ENCODE measurements around the gene ICAM3. TPM values are rescaled to one million over a fixed set of nuclear protein-coding genes. Genes with fewer than 3 reads are reported as not detected.
A peak's percentile ranks its signal among the peaks of the same experiment; 100 is the strongest.

The ICAM3 gene
- total RNA-seq, 2 experiments from 2014 or later = 63.7 to 76.4 TPM

DNA sequence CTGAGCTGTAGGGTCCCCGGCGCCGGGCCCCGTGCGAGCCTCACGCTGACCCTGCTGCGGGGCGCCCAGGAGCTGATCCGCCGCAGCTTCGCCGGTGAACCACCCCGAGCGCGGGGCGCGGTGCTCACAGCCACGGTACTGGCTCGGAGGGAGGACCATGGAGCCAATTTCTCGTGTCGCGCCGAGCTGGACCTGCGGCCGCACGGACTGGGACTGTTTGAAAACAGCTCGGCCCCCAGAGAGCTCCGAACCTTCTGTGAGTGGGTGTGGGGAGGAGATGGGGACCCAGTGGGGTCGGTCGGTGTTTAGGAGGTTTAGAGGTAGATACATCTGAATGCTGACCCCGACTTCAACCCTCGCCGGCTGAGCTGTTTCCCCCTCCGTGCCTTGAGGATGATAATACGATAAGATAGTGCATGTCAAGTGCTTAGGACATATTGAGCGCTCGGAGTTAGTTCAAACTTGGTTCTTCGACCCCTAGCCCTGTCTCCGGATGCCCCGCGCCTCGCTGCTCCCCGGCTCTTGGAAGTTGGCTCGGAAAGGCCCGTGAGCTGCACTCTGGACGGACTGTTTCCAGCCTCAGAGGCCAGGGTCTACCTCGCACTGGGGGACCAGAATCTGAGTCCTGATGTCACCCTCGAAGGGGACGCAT is 47.7 kb downstream of the ICAM3 start:
- Histone ChIP-seq H3K4me3 (ENCODE audit: low read depth, low read length, poor library complexity, severe bottlenecking) (peak overlapping the region; percentile 68), H4K20me1 (ENCODE audit: insufficient read depth, low read length) (no peaks in the 10 kb centered on the region), H2AFZ (ENCODE audit: low read length) (peak overlapping the region; percentile 21; the same call in 1 of the 2 replicates), H3K9me3 (ENCODE audit: low read length) (no peaks in the 10 kb centered on the region), H3K4me2 (ENCODE audit: low read length) (peak overlapping the region; percentile 83), H3K36me3 (ENCODE audit: insufficient read depth, low read length) (no peaks in the 10 kb centered on the region), H3K9me2 (ENCODE audit: insufficient read depth, low read length) (no peaks in the 10 kb centered on the region), H3K4me1 (ENCODE audit: insufficient read depth, low read length, poor library complexity, severe bottlenecking) (peaks cover 65% of the 10 kb centered on the region), H3K79me2 (ENCODE audit: insufficient read depth, low read depth, low read length) (no peaks in the 10 kb centered on the region), H3K27ac (ENCODE audit: low read depth, low read length, poor library complexity, severe bottlenecking) (no peak overlapping the region)
- intact Hi-C loops (cut with micrococcal nuclease; ENCODE audit: unreplicated experiment) = no loop called here
- no TSS peak for BruUV-seq (replicated peaks)
- POLR2A ChIA-PET = interaction anchor here (1.5 kb wide), 1 partner anchor 21 kb away, joined by 5 read pairs; the partner anchor contains the start of gene ICAM1
- peak; percentile 27 for DNase-seq (ENCODE audit: low spot score)
- CTCF ChIA-PET (ENCODE audit: unreplicated experiment) = interaction anchor here (0.6 kb wide), 1 partner anchor 137 kb away, joined by 3 read pairs; no protein-coding TSS in a partner anchor
- TF ChIP-seq, protein P1, sequence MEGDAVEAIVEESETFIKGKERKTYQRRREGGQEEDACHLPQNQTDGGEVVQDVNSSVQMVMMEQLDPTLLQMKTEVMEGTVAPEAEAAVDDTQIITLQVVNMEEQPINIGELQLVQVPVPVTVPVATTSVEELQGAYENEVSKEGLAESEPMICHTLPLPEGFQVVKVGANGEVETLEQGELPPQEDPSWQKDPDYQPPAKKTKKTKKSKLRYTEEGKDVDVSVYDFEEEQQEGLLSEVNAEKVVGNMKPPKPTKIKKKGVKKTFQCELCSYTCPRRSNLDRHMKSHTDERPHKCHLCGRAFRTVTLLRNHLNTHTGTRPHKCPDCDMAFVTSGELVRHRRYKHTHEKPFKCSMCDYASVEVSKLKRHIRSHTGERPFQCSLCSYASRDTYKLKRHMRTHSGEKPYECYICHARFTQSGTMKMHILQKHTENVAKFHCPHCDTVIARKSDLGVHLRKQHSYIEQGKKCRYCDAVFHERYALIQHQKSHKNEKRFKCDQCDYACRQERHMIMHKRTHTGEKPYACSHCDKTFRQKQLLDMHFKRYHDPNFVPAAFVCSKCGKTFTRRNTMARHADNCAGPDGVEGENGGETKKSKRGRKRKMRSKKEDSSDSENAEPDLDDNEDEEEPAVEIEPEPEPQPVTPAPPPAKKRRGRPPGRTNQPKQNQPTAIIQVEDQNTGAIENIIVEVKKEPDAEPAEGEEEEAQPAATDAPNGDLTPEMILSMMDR (conservative IDR thresholded peaks at IDR 0.05; ENCODE audit: low read length) = no peak
- peak; percentile 76; the same call in 1 of the 2 replicates for TF ChIP-seq EZH2phosphoT487 (IDR thresholded peaks at IDR 0.05; ENCODE audit: borderline replicate concordance, low read depth, low read length)

DNA sequence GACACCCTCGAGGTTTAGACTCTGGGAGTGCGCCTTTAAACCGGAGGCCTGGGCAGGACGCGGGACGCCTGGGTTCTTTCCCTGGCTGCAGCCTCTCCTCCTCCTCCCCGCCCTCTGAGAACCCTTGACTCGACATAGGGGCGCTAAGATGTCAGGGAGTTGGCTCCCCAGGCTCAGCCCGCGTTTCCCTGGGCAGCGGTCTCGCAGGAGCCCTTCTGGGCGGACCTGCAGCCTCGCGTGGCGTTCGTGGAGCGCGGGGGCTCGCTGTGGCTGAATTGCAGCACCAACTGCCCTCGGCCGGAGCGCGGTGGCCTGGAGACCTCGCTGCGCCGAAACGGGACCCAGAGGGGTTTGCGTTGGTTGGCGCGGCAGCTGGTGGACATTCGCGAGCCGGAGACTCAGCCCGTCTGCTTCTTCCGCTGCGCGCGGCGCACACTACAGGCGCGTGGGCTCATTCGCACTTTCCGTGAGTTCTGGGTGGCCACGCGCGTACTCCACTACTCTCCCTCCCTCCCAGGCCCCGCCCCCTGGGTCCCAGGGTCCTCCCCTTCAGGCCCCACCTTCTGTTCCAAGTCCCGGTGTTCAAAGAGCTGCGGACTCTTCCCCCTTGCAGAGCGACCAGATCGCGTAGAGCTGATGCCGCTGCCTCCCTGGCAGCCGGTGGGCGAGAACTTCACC is 48.4 kb downstream of the ICAM3 start:
- Histone ChIP-seq H2AFZ (ENCODE audit: low read length) (no peak overlapping the region; the same call in 1 of the 2 replicates), H3K9me2 (ENCODE audit: insufficient read depth, low read length) (no peaks in the 10 kb centered on the region), H3K9me3 (ENCODE audit: low read length) (no peaks in the 10 kb centered on the region), H3K4me1 (ENCODE audit: insufficient read depth, low read length, poor library complexity, severe bottlenecking) (peaks cover 72% of the 10 kb centered on the region), H3K4me3 (ENCODE audit: low read depth, low read length, poor library complexity, severe bottlenecking) (peak overlapping the region; percentile 68), H3K4me2 (ENCODE audit: low read length) (peak overlapping the region; percentile 83), H4K20me1 (ENCODE audit: insufficient read depth, low read length) (no peaks in the 10 kb centered on the region), H3K79me2 (ENCODE audit: insufficient read depth, low read depth, low read length) (no peaks in the 10 kb centered on the region), H3K27ac (ENCODE audit: low read depth, low read length, poor library complexity, severe bottlenecking) (no peak overlapping the region), H3K36me3 (ENCODE audit: insufficient read depth, low read length) (peaks cover 1% of the 10 kb centered on the region; the same call in 1 of the 2 replicates)
- TF ChIP-seq EZH2phosphoT487 (IDR thresholded peaks at IDR 0.05; ENCODE audit: borderline replicate concordance, low read depth, low read length) = no peak
- TF ChIP-seq, protein P1 (conservative IDR thresholded peaks at IDR 0.05; ENCODE audit: low read length) = no peak
- intact Hi-C loops (cut with micrococcal nuclease; ENCODE audit: unreplicated experiment) = no loop called here
- no TSS peak for BruUV-seq (replicated peaks)
- DNase-seq (ENCODE audit: low spot score) = peak; percentile 42
- ChIA-PET POLR2A (interaction anchor here (1.5 kb wide), 1 partner anchor 20 kb away, joined by 5 read pairs; the partner anchor contains the start of gene ICAM1), CTCF (ENCODE audit: unreplicated experiment) (interaction anchor here (0.6 kb wide), 1 partner anchor 138 kb away, joined by 3 read pairs; no protein-coding TSS in a partner anchor)

All from OCI-LY7 (cell line).